Gastroesophageal sphincter (tissue), 4 donors: Measurements from ENCODE around the gene TSSK3. TPM values are rescaled to one million over a fixed set of nuclear protein-coding genes. Genes with fewer than 3 reads are reported as not detected.

Experiments
- ATAC-seq: fragments of 150-250 bp; one replicate; pipeline ENCODE4 v1.9.1; 2016; ENCODE audit warnings: mild to moderate bottlenecking, moderate library complexity
- H3K27ac ChIP-seq, 4 donors: fragments of 200-600 bp; sonication (generic) in 3 of 4; 1 replicate in 3 of 4; 2 replicates in 1 of 4; pipeline ENCODE4 v1.5.1; 2016 to 2019
- H3K27me3 ChIP-seq: fragments of 200-600 bp; sonication (generic); one replicate; pipeline ENCODE4 v1.5.1; 2019
- H3K36me3 ChIP-seq, 2 donors: fragments of 200-600 bp; sonication (generic); one replicate each; pipeline ENCODE4 v1.5.1; 2019; ENCODE audit warnings: control low read depth in 1 of 2
- H3K4me1 ChIP-seq, 3 donors: fragments of 200-600 bp; sonication (generic); 1 replicate in 2 of 3; 2 replicates in 1 of 3; pipeline ENCODE4 v1.5.1; 2016 to 2019; ENCODE audit warnings: control low read depth in 2 of 3
- H3K4me3 ChIP-seq, 2 donors: fragments of 200-600 bp; sonication (generic); one replicate each; pipeline ENCODE4 v1.5.1; 2019; ENCODE audit warnings: mild to moderate bottlenecking in 1 of 2, moderate library complexity in 1 of 2
- H3K9me3 ChIP-seq, 3 donors: fragments of 200-600 bp; sonication (generic); one replicate each; pipeline ENCODE4 v1.5.1; 2017 to 2019; ENCODE audit warnings: control low read depth in 2 of 3
- EP300 ChIP-seq: sonication (generic); formaldehyde crosslinking; IDR thresholded peaks from one replicate; pipeline ENCODE4 v1.6.1; 2017; ENCODE audit warnings: antibody characterized with exemption, mild to moderate bottlenecking
- POLR2A ChIP-seq, 2 donors: fragments of 450-650 bp; IDR thresholded peaks; one replicate each; pipeline ENCODE4 v1.6.1; 2017; ENCODE audit warnings: antibody characterized with exemption in 2 of 2, mild to moderate bottlenecking in 2 of 2, moderate library complexity in 1 of 2
- POLR2AphosphoS5 ChIP-seq: sonication (generic); formaldehyde crosslinking; IDR thresholded peaks from one replicate; pipeline ENCODE4 v1.6.1; 2017; ENCODE audit warnings: antibody characterized with exemption
- WGBS, 2 donors: methylation state at CpG; one replicate each; pipeline ENCODE4 v1.1.5; 2018; ENCODE audit warnings: low coverage in 1 of 2; 5-methylcytosine and 5-hydroxymethylcytosine counted together
- total RNA-seq, 4 donors: library from RNA; depleted of rRNA; stranded (reverse); fragments of >200 nt; gene quantifications; one replicate each; pipeline ENCODE4 v1.1.0, GENCODE V29; 2016
- TF ChIP-seq, protein P1 (sequence below), 4 experiments: fragments of 200-600 bp in 2 of 4; fragments of 450-650 bp in 2 of 4; sonication (generic) in 1 of 4; IDR thresholded peaks; one replicate each; pipeline ENCODE4 v1.5.1; 2017 to 2019; ENCODE audit warnings: antibody characterized with exemption in 4 of 4, mild to moderate bottlenecking in 2 of 4, moderate library complexity in 2 of 4

The TSSK3 gene
- total RNA-seq, 4 donors from 2014 or later, result 3.6 TPM; not detected in 3

DNA sequence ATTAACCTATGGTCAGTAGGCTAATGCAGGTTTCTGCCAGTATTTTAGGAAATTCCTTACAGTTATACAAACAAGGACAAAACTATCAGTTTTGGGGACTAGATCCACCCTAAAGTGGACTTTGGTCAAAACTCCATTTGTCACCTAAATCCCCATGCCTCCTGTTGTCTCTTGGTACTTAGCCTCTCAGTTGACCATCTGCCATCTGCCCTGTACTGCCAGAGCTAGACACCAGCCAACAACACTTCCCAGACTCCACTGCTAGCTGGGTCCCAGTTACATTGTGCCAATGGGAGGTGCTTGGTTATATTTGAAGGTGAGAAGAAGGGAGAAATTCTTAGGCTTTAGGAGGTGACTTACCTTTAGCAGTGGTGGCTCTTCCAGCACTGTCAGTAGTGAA, 48.9 kb downstream of the TSSK3 start:
- Histone ChIP-seq H3K4me1 (peaks cover 0 to 5% (median 0%) of the 10 kb centered on the region in 3 donors), H3K27me3 (no peaks in the 10 kb centered on the region), H3K9me3 (peaks cover 0 to 11% (median 0%) of the 10 kb centered on the region in 3 donors), H3K4me3 (no peak overlapping the region), H3K36me3 (no peaks in the 10 kb centered on the region), H3K27ac (no peak overlapping the region)
- ATAC-seq, result no peak
- TF ChIP-seq EP300 (no peak), POLR2A (IDR thresholded peaks at IDR 0.05) (no peak), POLR2AphosphoS5 (no peak)
- TF ChIP-seq, protein P1, sequence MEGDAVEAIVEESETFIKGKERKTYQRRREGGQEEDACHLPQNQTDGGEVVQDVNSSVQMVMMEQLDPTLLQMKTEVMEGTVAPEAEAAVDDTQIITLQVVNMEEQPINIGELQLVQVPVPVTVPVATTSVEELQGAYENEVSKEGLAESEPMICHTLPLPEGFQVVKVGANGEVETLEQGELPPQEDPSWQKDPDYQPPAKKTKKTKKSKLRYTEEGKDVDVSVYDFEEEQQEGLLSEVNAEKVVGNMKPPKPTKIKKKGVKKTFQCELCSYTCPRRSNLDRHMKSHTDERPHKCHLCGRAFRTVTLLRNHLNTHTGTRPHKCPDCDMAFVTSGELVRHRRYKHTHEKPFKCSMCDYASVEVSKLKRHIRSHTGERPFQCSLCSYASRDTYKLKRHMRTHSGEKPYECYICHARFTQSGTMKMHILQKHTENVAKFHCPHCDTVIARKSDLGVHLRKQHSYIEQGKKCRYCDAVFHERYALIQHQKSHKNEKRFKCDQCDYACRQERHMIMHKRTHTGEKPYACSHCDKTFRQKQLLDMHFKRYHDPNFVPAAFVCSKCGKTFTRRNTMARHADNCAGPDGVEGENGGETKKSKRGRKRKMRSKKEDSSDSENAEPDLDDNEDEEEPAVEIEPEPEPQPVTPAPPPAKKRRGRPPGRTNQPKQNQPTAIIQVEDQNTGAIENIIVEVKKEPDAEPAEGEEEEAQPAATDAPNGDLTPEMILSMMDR (IDR thresholded peaks at IDR 0.05), result no peak

DNA sequence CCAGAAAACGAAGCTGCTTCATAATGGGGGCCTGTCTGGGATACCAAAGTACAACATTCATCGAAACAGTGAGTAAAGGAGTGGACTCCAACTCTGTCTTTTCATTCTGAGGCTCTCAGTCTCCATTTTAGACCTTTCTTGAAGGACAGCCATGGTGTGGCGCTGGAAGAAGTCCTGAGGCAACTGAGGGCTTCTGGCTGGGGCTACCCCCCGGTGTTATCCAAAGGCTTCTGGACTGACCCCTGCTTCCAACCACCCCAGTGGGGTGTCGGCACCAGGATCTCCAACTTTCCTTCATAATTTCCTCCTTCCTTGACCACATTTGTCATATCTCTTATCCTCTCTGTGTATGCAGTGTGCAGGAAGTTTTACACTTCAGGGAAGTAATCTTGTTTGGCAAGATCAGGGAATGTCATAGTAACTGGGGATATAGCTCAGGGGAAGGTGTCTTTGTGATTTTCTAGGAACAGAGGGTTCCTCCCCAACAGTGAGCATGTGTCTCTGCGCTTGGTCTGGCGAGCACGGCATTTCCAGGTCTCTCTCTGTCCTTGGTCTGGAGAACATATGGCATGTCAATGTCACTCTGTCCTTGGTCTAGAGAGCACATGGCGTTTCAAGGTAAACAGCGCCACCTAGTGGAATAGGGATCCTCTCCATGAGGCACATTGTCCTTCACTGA, 51.3 kb downstream of the TSSK3 start:
- H3K27ac ChIP-seq, result no peak overlapping the region
- H3K27me3 ChIP-seq, result no peaks in the 10 kb centered on the region
- no peaks in the 10 kb centered on the region for H3K36me3 ChIP-seq
- peaks cover 0 to 14% (median 0%) of the 10 kb centered on the region in 3 donors for H3K9me3 ChIP-seq
- peaks cover 0 to 5% (median 0%) of the 10 kb centered on the region in 3 donors for H3K4me1 ChIP-seq
- ATAC-seq, result peak; percentile 50
- H3K4me3 ChIP-seq, result no peak overlapping the region
- 48 to 50% methylated on average over 5 to 8 of the region's 10 CpGs for WGBS, 2 donors
- TF ChIP-seq POLR2AphosphoS5, result no peak
- TF ChIP-seq, protein P1 (IDR thresholded peaks at IDR 0.05), result peak; percentile 72 to 76 (median 74)

Other genes with a start within 250 kb of the TSSK3 start
- 10 to 100 TPM; 44.7 to 86.6 (median 67.3) TPM for gene TXLNA, start 182.9 kb upstream of the TSSK3 start, total RNA-seq
- gene CCDC28B, start 161.9 kb upstream of the TSSK3 start, total RNA-seq, result 1 to 10 TPM; 2.7 to 8.0 (median 5.6) TPM
- 1 to 10 TPM in 2 of 4 donors, under 1 TPM in 2; 0.69 to 1.9 (median 1.3) TPM for gene IQCC, start 156.9 kb upstream of the TSSK3 start, total RNA-seq
- gene DCDC2B, start 153.4 kb upstream of the TSSK3 start, total RNA-seq, result not detected
- 10 to 100 TPM in 2 of 4 donors, 1 to 10 TPM in 2; 3.5 to 17.9 (median 9.9) TPM for gene TMEM234, start 140.2 kb upstream of the TSSK3 start, total RNA-seq
- 100 to 1,000 TPM; 123 to 224 (median 171) TPM for gene EIF3I, start 140.1 kb upstream of the TSSK3 start, total RNA-seq
- 1 to 10 TPM in 3 of 4 donors, under 1 TPM in 1; 0.40 to 4.4 (median 2.2) TPM for gene FAM167B, start 115.3 kb upstream of the TSSK3 start, total RNA-seq
- gene LCK, start 111.3 kb upstream of the TSSK3 start, total RNA-seq, result 1 to 10 TPM in 2 of 4 donors, under 1 TPM in 2; 0.47 to 3.5 (median 1.2) TPM
- gene HDAC1, start 70.5 kb upstream of the TSSK3 start, total RNA-seq, result 10 to 100 TPM; 49.5 to 60.5 (median 59.5) TPM
- 1 to 10 TPM; 4.0 to 9.0 (median 7.4) TPM for gene MARCKSL1, start 26.3 kb upstream of the TSSK3 start, total RNA-seq
- 1 to 10 TPM in 3 of 4 donors, under 1 TPM in 1; 0.74 to 7.6 (median 4.9) TPM for gene FAM229A, start 54 bp upstream of the TSSK3 start, total RNA-seq
- 10 to 100 TPM; 56.5 to 74.2 (median 70.0) TPM for gene BSDC1, start 31.9 kb downstream of the TSSK3 start, total RNA-seq
- gene ZBTB8B, start 102.5 kb downstream of the TSSK3 start, total RNA-seq, result under 1 TPM in 2 of 4 donors, not detected in 2; under 0.01 to 0.16 TPM
- gene ZBTB8A, start 176.9 kb downstream of the TSSK3 start, total RNA-seq, result 10 to 100 TPM in 1 of 4 donors, 1 to 10 TPM in 3; 8.4 to 10.9 (median 9.0) TPM